HG02970 (cell line): ENCODE results near the gene PLA2G2E.
"Not testable (repeated sequence)": the region's sequence is repeated elsewhere in the genome, so short reads cannot be mapped to it uniquely, and the experiment has no call there.

Experiments
- ATAC-seq: cut with Tn5 transposase; IDR thresholded peaks from one replicate; pipeline ENCODE4 v1.9.1; 2021; ENCODE audit warnings: mild to moderate bottlenecking, moderate library complexity, moderate number of reproducible peaks; ENCODE audit not compliant: unreplicated experiment, low FRiP score

The PLA2G2E gene

GRCh38 chr1:19888112-19888511, 35.3 kb downstream of the PLA2G2E start:
- ATAC-seq: no peak

GRCh38 chr1:19885821-19886220, 37.6 kb downstream of the PLA2G2E start:
- ATAC-seq: no peak

GRCh38 chr1:19884312-19884711, 39.1 kb downstream of the PLA2G2E start:
- ATAC-seq: no peak

- ATAC-seq: peak; percentile 94
Observed at GRCh38 chr1:19882111-19883071, 41.0 kb downstream of the PLA2G2E start, which contains the start of gene OTUD3. OTUD3 (plus strand) TSS chr1:19882395; CDS start chr1:19882514, 119 bp downstream.

DNA sequence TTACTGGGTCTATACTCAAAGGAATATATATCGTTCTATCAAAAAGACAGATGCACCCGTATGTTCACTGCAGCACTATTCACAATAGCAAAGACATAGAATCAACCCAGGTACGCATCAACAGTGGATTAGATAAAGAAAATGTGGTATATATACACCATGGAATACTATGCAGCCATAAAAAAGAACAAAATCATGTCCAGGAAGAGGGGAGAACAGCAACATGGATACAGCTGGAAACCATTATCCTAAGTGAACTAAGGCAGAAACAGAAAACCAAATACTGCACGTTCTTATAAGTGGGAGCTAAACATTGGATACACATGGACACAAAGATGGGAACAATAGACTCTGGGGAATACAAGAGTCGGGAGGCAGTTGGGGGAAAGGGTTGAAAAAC, 42.6 kb downstream of the PLA2G2E start:
- ATAC-seq: not testable (repeated sequence)

DNA sequence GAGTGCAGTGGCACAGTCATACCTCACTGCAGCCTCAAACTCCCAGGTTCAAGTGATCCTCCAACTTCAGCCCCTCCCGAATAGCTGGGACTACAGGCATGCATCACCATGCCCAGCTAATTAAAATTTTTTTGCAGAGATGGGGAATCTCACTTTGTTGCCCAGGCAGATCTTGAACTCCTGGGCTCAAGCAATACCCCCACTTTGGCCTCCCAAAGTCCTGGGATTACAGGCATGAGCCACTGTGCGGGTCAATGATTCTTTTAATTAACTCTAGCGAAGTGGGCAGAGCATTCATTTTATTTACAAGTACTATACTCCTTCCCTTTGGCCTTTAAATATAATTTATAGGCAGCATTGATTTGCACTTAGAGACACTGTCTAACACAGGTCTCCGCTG, 43.8 kb downstream of the PLA2G2E start:
- ATAC-seq: no peak

GRCh38 chr1:19879227-19879626, 44.2 kb downstream of the PLA2G2E start:
- ATAC-seq: no peak

DNA sequence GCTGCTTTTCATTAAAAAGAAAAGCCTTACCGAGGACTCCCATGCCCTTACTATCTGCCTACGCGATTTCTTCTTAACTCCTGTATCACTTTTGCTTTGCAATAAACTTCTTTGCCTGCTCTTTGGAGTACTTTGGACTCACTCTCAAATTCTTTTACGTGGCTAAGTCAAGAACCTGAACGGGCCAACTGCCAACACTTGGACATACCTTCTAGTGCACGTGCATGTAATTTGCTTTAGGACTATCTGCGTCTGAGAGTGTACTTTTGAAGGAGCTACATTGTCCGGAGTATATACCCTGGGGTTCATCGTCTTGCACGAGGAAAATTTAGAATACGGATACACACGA, 44.8 kb downstream of the PLA2G2E start:
- no peak for ATAC-seq

DNA sequence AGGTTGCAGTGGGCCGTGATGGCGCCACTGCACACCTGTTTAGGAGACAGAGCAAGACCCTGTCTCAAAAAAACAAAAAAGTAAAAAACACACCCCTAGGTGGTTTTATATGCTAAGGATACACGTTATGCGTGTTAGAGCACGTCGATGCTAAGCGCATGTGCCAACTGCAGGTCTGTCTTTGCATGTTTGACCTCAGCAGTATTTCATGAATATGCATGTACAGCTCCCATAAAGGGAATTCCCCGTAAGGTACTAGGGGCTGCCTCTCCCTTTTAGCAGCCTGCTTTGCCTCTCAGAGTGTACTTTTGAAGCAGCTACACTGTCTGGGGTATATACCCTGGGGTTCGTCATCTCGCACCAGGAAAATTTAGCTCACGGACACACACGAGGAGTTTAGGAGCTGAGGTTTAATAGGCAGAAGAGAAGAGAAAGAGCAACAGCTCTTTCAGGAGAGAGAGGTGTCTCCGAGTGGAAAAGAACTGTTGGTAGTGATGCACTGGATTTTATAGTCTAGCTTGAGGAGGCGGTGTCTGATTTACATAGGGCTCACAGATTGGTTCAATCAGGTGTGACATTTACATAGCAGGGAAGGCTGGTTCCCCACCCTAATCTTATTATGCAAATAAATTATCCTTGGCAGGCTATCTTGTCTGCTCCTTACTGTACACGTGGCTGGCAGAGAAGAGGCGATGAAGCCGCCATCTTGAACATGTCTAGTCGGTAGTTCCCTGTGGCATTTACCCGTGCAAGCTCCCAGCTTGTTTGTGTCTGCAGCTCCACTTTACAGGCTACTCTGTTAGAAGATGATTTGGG, 45.4 kb downstream of the PLA2G2E start:
- no peak for ATAC-seq

- ATAC-seq: no peak
Observed at GRCh38 chr1:19877181-19877750, 46.2 kb downstream of the PLA2G2E start.

DNA sequence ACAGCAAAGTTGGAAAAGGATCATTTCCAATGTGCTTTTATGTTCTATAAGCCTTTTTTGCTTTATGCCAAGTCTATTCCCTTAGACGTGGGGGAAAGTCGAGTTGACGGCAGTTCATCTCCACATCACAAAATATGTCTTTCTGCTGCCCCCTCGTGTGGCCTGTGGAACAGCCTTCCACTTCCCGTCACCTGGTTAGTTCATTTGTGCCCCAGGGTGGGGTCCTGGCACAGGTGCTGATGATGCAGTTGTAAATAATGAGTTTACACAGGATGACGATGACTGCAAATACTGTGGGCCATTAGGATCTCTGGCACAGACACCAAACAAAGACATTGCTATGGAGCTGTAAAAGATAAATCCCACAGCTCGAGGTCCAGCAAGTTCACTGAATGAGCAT, 51.2 kb downstream of the PLA2G2E start:
- no peak for ATAC-seq
